Psoas muscle (tissue), 8 donors: ENCODE results near the gene BAIAP2. TPM values are rescaled to one million over a fixed set of nuclear protein-coding genes. Genes with fewer than 3 reads are reported as not detected.

ENCODE experiments used
- ATAC-seq, 4 donors: fragments of 200-7000 bp; cut with Tn5 transposase; one replicate each; pipeline ENCODE4 v1.9.1; 2020; ENCODE audit warnings: moderate library complexity in 3 of 4, mild to moderate bottlenecking in 2 of 4
- DNase-seq, 2 donors: peaks; one replicate each; pipeline ENCODE4 v3.0.0-alpha.2; 2020
- H3K27ac ChIP-seq: fragments of 200-600 bp; one replicate; pipeline ENCODE4 v1.8.0; 2022
- H3K27me3 ChIP-seq, 3 donors: fragments of 200-600 bp in 1 of 3; one replicate each; pipeline versions ENCODE4 v1.6.1 to v1.8.0; 2013 to 2022; ENCODE audit warnings: low read length in 2 of 3, mild to moderate bottlenecking in 2 of 3, moderate library complexity in 1 of 3; ENCODE audit not compliant: insufficient read depth in 3 of 3
- H3K36me3 ChIP-seq, 2 donors: fragments of 200-600 bp in 1 of 2; one replicate each; pipeline versions ENCODE4 v1.6.1 to v1.8.0; 2013 to 2022; ENCODE audit warnings: low read depth in 1 of 2, mild to moderate bottlenecking in 1 of 2, moderate library complexity in 1 of 2; ENCODE audit not compliant: insufficient read depth in 1 of 2
- H3K4me1 ChIP-seq: fragments of 200-600 bp; one replicate; pipeline ENCODE4 v1.8.0; 2022
- H3K4me3 ChIP-seq: fragments of 200-600 bp; one replicate; pipeline ENCODE4 v1.8.0; 2022; ENCODE audit warnings: mild to moderate bottlenecking
- H3K9me3 ChIP-seq: fragments of 200-600 bp; one replicate; pipeline ENCODE4 v1.8.0; 2022
- CTCF ChIP-seq: fragments of 200-600 bp; IDR thresholded peaks from one replicate; pipeline ENCODE4 v1.8.0; 2022; ENCODE audit warnings: antibody characterized with exemption
- WGBS, 3 donors: extraction: QIAGEN DNeasy Blood & Tissue Kit; methylation state at CpG; one replicate each; pipeline versions ENCODE4 v1.1.6 to v1.1.7; 2013; 5-methylcytosine and 5-hydroxymethylcytosine counted together
- intact Hi-C, 2 donors: fragments of 100-400 bp; cut with DNase I; formaldehyde crosslinking; loops; one replicate each; pipeline versions ENCODE4 v1.11.0 to v1.14.2; 2022
- polyA plus RNA-seq, 3 donors: library from polyadenylated mRNA; stranded (reverse); fragments of 200-250 nt; gene quantifications; one replicate each; pipeline ENCODE4 v1.2.3, GENCODE V29; 2013
- total RNA-seq, 4 donors: library from RNA; stranded (reverse); fragmentation: NEBNext Ultra II Directional in 2 of 4; extraction: Animal tissue kit (Norgen Biotek cat#: 25700) in 2 of 4; gene quantifications; one replicate each; pipeline versions ENCODE4 v1.2.1 to v1.2.4, GENCODE V29; 2021 to 2023
- donor health status: healthy with polysubstance abuse.
- donor health status: DM: no; HTN: no; CAD: no; lungs with moderate emphysema.
- donor health status: Bipolar disorder and iron deficiency.
- donor health status: healthy.
- donor health status: DM: yes; HTN: yes; CAD: no.
- donor health status: DM: no; HTN: no; CAD: no.
- donor health status: DM: no; HTN: no; CAD: no.
- donor health status: DM: yes; HTN: yes; CAD: no.

Gene BAIAP2
- total and polyA plus RNA-seq, 7 donors: 3.9 to 28.9 (median 8.6) TPM

- WGBS, 3 donors: 33 to 37% (median 34%) methylated on average over 18 of the region's 18 CpGs
- H3K9me3 ChIP-seq: no peaks in the 10 kb centered on the region
- H3K36me3 ChIP-seq: peaks cover 0 to 33% of the 10 kb centered on the region in 2 donors
- no peak for TF ChIP-seq CTCF
- H3K27me3 ChIP-seq: no peaks in the 10 kb centered on the region
- ATAC-seq (no peak), DNase-seq (no peak)
- peak overlapping the region; percentile 89 for H3K4me3 ChIP-seq
- H3K27ac ChIP-seq: peak overlapping the region; percentile 85
- intact Hi-C loops: no loop called here
- peaks cover 17% of the 10 kb centered on the region for H3K4me1 ChIP-seq
Measured at GRCh38 chr17:80992948-80993624, 41.9 kb upstream of the BAIAP2 start.

DNA sequence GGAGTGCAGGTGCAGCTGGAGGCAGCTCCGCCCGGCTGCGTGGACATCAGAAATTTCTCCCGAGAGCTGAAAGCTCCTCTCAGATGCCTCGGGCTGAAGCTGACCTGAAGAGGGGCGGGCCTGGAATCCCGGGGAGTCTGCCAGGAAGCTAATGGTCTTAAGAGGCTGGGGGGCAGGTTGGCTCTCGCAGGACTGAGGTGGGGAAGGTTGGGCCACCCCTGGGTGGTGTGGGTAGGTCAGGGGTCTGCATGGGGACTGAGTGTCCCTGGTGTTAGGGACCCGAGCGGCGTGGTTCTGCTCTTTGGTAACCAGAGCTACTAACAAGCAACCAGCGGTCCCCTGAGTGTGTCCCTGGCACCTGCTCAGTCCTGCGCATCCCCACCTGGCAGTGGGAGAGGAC lies 39.8 kb upstream of the BAIAP2 start:
- no peak for ATAC-seq
- no peak for DNase-seq
- TF ChIP-seq CTCF: no peak

DNA sequence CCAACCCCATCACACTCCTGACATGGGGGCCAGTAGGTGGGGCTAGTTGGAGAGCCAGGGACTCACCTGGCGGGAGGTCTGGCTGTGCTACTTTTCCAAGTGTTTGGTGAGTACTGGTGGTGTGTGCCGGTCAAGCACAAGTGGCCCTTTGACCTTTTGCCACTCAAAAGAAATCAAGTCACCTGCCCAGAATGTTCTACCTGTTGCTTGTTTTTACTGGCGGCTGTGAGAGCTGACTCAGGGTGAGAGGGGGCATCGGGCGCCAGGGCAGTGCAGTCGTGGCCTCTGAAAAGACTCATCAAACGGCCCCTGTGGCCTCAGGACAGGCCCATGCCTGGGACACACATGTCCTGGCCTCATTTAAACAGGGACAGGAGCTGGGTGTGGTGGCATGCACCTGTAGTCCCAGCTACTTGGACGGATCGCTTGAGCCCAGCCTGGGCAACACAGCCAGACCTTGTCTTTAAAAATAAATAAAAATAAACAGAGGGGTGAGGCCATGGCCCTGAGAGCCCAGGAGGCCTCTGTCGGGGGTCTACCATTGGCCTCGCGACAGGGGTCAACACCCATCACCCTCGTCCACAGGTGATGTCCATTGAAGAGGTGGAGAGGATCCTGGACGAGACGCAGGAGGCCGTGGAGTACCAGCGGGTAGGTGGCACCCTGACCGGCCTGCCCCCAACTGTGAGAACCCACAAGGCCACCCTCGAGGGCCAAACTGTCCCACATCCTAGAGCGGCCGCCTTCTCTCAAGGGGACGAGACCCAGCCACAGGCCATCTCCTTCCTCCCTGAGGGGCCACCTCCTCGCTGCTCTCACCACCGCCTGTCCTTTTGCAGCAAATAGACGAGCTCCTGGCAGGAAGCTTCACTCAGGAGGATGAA lies 38.3 kb upstream of the BAIAP2 start:
- intact Hi-C loops: no loop called here
- peaks cover 25% of the 10 kb centered on the region for H3K4me1 ChIP-seq
- peaks cover 0 to 54% of the 10 kb centered on the region in 2 donors for H3K36me3 ChIP-seq
- H3K9me3 ChIP-seq: no peaks in the 10 kb centered on the region
- no peak for ATAC-seq
- no peak overlapping the region for H3K4me3 ChIP-seq
- 91 to 94% (median 94%) methylated on average over 25 of the region's 25 CpGs for WGBS, 3 donors
- no peaks in the 10 kb centered on the region for H3K27me3 ChIP-seq
- no peak for TF ChIP-seq CTCF
- H3K27ac ChIP-seq: no peak overlapping the region
- no peak for DNase-seq

More for the DNA sequence above, 39.8 kb upstream of the BAIAP2 start:
- H3K27me3 ChIP-seq: no peaks in the 10 kb centered on the region
- intact Hi-C loops: no loop called here
- H3K4me1 ChIP-seq: peaks cover 13% of the 10 kb centered on the region
- WGBS, 3 donors: 90 to 93% (median 91%) methylated on average over 13 of the region's 13 CpGs
- H3K27ac ChIP-seq: no peak overlapping the region
- no peak overlapping the region for H3K4me3 ChIP-seq
- H3K9me3 ChIP-seq: no peaks in the 10 kb centered on the region
- H3K36me3 ChIP-seq: peaks cover 0 to 54% of the 10 kb centered on the region in 2 donors

- WGBS, 3 donors: 86 to 89% (median 88%) methylated on average over 30 to 32 of the region's 32 CpGs
- intact Hi-C loops: no loop called here
Measured at GRCh38 chr17:80997424-80998117, 37.4 kb upstream of the BAIAP2 start.

More at GRCh38 chr17:80997424-80998117, 37.4 kb upstream of the BAIAP2 start:
- DNase-seq: no peak
- ATAC-seq: no peak
- H3K4me1 ChIP-seq: peaks cover 31% of the 10 kb centered on the region
- TF ChIP-seq CTCF: no peak
- H3K36me3 ChIP-seq: peaks cover 0 to 54% of the 10 kb centered on the region in 2 donors
- H3K27ac ChIP-seq: no peak overlapping the region
- peaks cover 0 to 7% (median 0%) of the 10 kb centered on the region in 3 donors for H3K27me3 ChIP-seq
- no peaks in the 10 kb centered on the region for H3K9me3 ChIP-seq
- H3K4me3 ChIP-seq: no peak overlapping the region
